ENCODE measurements around the gene TBCB. TPM values are rescaled to one million over a fixed set of nuclear protein-coding genes. Genes with fewer than 3 reads are reported as not detected.

TBCB gene
- polyA plus RNA-seq, 3 donors = 167 to 233 (median 178) TPM

GRCh38 chr19:36072081-36072480, 43.2 kb upstream of the TBCB start:
- no peaks in the 10 kb centered on the region for H3K27me3 ChIP-seq (ENCODE audit: control insufficient read depth in 2 of 2, insufficient read depth in 2 of 2, low read length in 2 of 2)
- Mint-ChIP-seq H3K4me1 (no peaks in the 10 kb centered on the region), H3K4me3 (no peak overlapping the region), H3K27me3 (ENCODE audit: low read depth in 3 of 3) (no peaks in the 10 kb centered on the region), H3K36me3 (peaks cover 49 to 80% of the 10 kb centered on the region in 2 donors), H3K27ac (peak overlapping the region in 2 of 7 donors; percentile 30 to 46), H3K9me3 (peaks cover 0 to 8% (median 0%) of the 10 kb centered on the region in 7 donors)
- no peaks in the 10 kb centered on the region for H3K79me2 ChIP-seq (ENCODE audit: insufficient read depth, low read length)
- H3K36me3 ChIP-seq (replicated peaks in 1 of 2; ENCODE audit: control insufficient read depth in 1 of 2, insufficient read depth in 2 of 2, low read length in 2 of 2) = peaks cover 33 to 69% of the 10 kb centered on the region in 2 donors
- DNase-seq = no peak
- H2AFZ ChIP-seq (ENCODE audit: insufficient read depth, low read depth, low read length, poor library complexity, severe bottlenecking) = no peak overlapping the region
- H3K4me1 ChIP-seq (ENCODE audit: control insufficient read depth in 1 of 2, insufficient read depth in 2 of 2, low read length in 2 of 2) = no peaks in the 10 kb centered on the region
- no peaks in the 10 kb centered on the region for H4K20me1 ChIP-seq (ENCODE audit: insufficient read depth, low read length)
- H3K9me3 ChIP-seq (replicated peaks in 1 of 2; ENCODE audit: control insufficient read depth in 1 of 2, insufficient read depth in 1 of 2, low read length in 2 of 2) = no peaks in the 10 kb centered on the region
- no peak overlapping the region for H3K4me3 ChIP-seq (replicated peaks in 1 of 3; ENCODE audit: low read depth in 2 of 3, low read length in 3 of 3)
- peak overlapping the region in 1 of 2 donors; percentile 53 for H3K27ac ChIP-seq (ENCODE audit: low read depth in 1 of 2, low read length in 2 of 2)
- no peak overlapping the region for H3K9ac ChIP-seq (ENCODE audit: insufficient read depth, low read length, poor library complexity, severe bottlenecking)
- intact Hi-C loops (cut with micrococcal nuclease) = no loop called here
- no peak for TF ChIP-seq CTCF (IDR thresholded peaks at IDR 0.05)
- 96% methylated on average over 7 of the region's 8 CpGs for WGBS (ENCODE audit: insufficient coverage)
- H3K4me2 ChIP-seq (replicated peaks; ENCODE audit: extremely low read depth, low read length, poor library complexity, severe bottlenecking) = no peak overlapping the region

GRCh38 chr19:36073121-36073876, 42.0 kb upstream of the TBCB start:
- no peaks in the 10 kb centered on the region for H3K4me1 Mint-ChIP-seq
- Histone ChIP-seq H3K4me3 (replicated peaks in 1 of 3; ENCODE audit: low read depth in 2 of 3, low read length in 3 of 3) (no peak overlapping the region), H3K27me3 (ENCODE audit: control insufficient read depth in 2 of 2, insufficient read depth in 2 of 2, low read length in 2 of 2) (no peaks in the 10 kb centered on the region), H3K79me2 (ENCODE audit: insufficient read depth, low read length) (no peaks in the 10 kb centered on the region), H3K9me3 (replicated peaks in 1 of 2; ENCODE audit: control insufficient read depth in 1 of 2, insufficient read depth in 1 of 2, low read length in 2 of 2) (no peaks in the 10 kb centered on the region), H3K9ac (ENCODE audit: insufficient read depth, low read length, poor library complexity, severe bottlenecking) (no peak overlapping the region), H3K4me1 (ENCODE audit: control insufficient read depth in 1 of 2, insufficient read depth in 2 of 2, low read length in 2 of 2) (no peaks in the 10 kb centered on the region), H3K4me2 (replicated peaks; ENCODE audit: extremely low read depth, low read length, poor library complexity, severe bottlenecking) (no peak overlapping the region), H2AFZ (ENCODE audit: insufficient read depth, low read depth, low read length, poor library complexity, severe bottlenecking) (no peak overlapping the region), H3K27ac (ENCODE audit: low read depth in 1 of 2, low read length in 2 of 2) (no peak overlapping the region), H3K36me3 (replicated peaks in 1 of 2; ENCODE audit: control insufficient read depth in 1 of 2, insufficient read depth in 2 of 2, low read length in 2 of 2) (peaks cover 24 to 70% of the 10 kb centered on the region in 2 donors), H4K20me1 (ENCODE audit: insufficient read depth, low read length) (no peaks in the 10 kb centered on the region)
- H3K27me3 Mint-ChIP-seq (ENCODE audit: low read depth in 3 of 3) = no peaks in the 10 kb centered on the region
- 96% methylated on average over 8 of the region's 10 CpGs for WGBS (ENCODE audit: insufficient coverage)
- peaks cover 0 to 5% (median 0%) of the 10 kb centered on the region in 7 donors for H3K9me3 Mint-ChIP-seq
- no peak overlapping the region for H3K4me3 Mint-ChIP-seq
- TF ChIP-seq CTCF (IDR thresholded peaks at IDR 0.05) = no peak
- no peak for DNase-seq
- H3K36me3 Mint-ChIP-seq = peaks cover 43 to 77% of the 10 kb centered on the region in 2 donors
- intact Hi-C loops (cut with micrococcal nuclease) = no loop called here
- no peak overlapping the region for H3K27ac Mint-ChIP-seq

Measured in CD14-positive monocyte (primary cell).